DND-41 (cell line): Measurements from ENCODE around the gene HPCA.
"Not testable (repeated sequence)": the region's sequence is repeated elsewhere in the genome, so short reads cannot be mapped to it uniquely, and the experiment has no call there.

ENCODE experiments used
- ATAC-seq: fragments of 200-7000 bp; cut with Tn5 transposase; 3 replicates; pipeline ENCODE4 v1.9.1; 2021; ENCODE audit warnings: low read depth; ENCODE audit not compliant: insufficient read depth
- DNase-seq: peaks from one replicate; pipeline ENCODE4 v3.0.0-alpha.2; 2020
- H2AFZ ChIP-seq: 2 replicates; pipeline ENCODE4 v1.6.0; 2012; ENCODE audit warnings: low read depth, low read length
- H3K27ac ChIP-seq: 2 replicates; pipeline ENCODE4 v1.5.1; 2012; ENCODE audit warnings: low read length, inconsistent platforms
- H3K27me3 ChIP-seq: fragments of 200-600 bp; sonication (generic); 2 replicates; pipeline ENCODE4 v1.6.0; 2012; ENCODE audit warnings: low read length, mild to moderate bottlenecking, inconsistent platforms; ENCODE audit not compliant: insufficient read depth, poor library complexity
- H3K36me3 ChIP-seq: 2 replicates; pipeline ENCODE4 v1.5.1; 2012; ENCODE audit warnings: low read length, inconsistent platforms; ENCODE audit not compliant: insufficient read depth
- H3K4me1 ChIP-seq: 2 replicates; pipeline ENCODE4 v1.5.1; 2012; ENCODE audit warnings: mild to moderate bottlenecking, low read length; ENCODE audit not compliant: insufficient read depth
- H3K4me2 ChIP-seq: 2 replicates; pipeline ENCODE4 v1.6.0; 2012; ENCODE audit warnings: mild to moderate bottlenecking, moderate library complexity, low read length, inconsistent platforms; ENCODE audit not compliant: insufficient read depth
- H3K4me3 ChIP-seq, 2 experiments: fragments of 200-600 bp in 1 of 2; shearing (Covaris generic) in 1 of 2; 2 replicates each; pipeline ENCODE4 v1.5.1; 2012 to 2016; ENCODE audit warnings: inconsistent platforms in 2 of 2, low read length in 2 of 2, mild to moderate bottlenecking in 2 of 2, low read depth in 1 of 2, moderate library complexity in 1 of 2
- H3K79me2 ChIP-seq: 2 replicates; pipeline ENCODE4 v1.6.0; 2012; ENCODE audit warnings: low read length, inconsistent platforms; ENCODE audit not compliant: insufficient read depth
- H3K9ac ChIP-seq: 2 replicates; pipeline ENCODE4 v1.6.0; 2012; ENCODE audit warnings: low read depth, mild to moderate bottlenecking, inconsistent platforms, low read length, moderate library complexity
- H3K9me3 ChIP-seq: 2 replicates; pipeline ENCODE4 v1.5.1; 2012; ENCODE audit warnings: low read length, moderate library complexity, mild to moderate bottlenecking, inconsistent platforms; ENCODE audit not compliant: insufficient read depth, severe bottlenecking
- H4K20me1 ChIP-seq: 2 replicates; pipeline ENCODE4 v1.6.0; 2012; ENCODE audit warnings: low read length; ENCODE audit not compliant: insufficient read depth
- EZH2 ChIP-seq: IDR thresholded peaks from 3 replicates; pipeline ENCODE4 v1.6.1; 2012; ENCODE audit warnings: borderline replicate concordance, low read depth, mild to moderate bottlenecking, moderate library complexity, low read length, inconsistent platforms; ENCODE audit not compliant: severe bottlenecking
- TF ChIP-seq, protein P1 (sequence below): IDR thresholded peaks from 2 replicates; pipeline ENCODE4 v1.5.1; 2012; ENCODE audit warnings: borderline replicate concordance, low read length, moderate library complexity, mild to moderate bottlenecking; ENCODE audit not compliant: poor library complexity, severe bottlenecking; ENCODE audit errors: extremely low read depth

The HPCA gene

DNA sequence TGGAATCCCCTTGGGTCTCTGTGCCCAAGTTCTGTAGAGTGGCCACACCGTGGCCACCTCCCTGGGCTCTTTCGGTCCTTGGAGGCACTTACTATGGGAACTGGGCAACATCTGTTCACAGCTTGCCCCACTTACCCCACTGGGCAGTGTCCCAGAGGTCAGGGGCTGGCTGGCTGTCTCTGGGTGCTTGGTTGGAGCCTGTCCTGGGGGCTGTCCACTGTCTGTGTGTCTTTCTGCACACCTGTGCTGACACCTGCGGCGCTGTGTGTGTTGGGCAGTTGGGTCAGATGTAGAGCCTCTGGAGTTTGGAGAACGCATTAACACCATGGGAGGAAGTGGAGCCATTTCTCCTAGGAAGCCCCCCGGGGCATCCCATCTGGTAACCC is 16.2 kb downstream of the HPCA start:
- no peaks in the 10 kb centered on the region for H3K36me3 ChIP-seq

DNA sequence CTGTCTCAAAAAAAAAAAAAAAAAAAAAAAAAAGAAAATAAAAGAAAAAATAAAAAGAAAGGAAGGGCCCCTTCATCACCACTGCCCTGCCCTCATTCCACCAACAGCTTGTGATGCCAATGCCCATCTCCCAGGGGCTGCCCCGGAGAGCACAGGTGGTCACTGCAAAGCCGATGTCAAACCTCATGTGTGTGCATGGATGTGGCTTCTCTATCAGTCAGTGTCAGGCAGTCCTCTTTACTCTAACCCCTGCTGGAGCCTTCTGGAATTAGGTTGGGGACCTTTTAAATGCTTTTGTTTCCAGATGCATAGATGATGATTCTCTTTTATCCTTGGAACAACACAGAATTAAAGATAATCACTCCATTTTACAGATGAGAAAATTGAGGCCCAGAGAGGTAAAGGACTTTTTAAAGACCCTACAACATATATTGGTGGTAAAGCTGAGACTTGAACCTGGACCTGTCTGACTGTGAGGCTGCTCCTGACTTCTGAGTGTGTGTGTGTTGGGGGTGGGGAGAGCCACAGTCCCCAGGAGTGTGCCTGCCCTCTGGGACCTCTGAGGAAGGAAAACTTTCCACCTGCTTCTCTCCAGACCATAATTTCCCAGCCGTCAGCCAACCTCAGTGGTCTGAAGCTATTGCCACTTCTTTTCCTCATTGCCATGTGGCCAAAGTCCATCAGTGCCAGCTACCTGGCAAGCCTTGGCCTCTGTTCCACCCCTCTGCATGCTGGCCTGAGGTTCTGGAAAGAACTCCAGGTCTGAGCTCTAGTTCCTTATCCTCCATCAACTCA is 17.9 kb downstream of the HPCA start:
- DNase-seq (no peak), ATAC-seq (no peak)
- no peaks in the 10 kb centered on the region for H3K4me1 ChIP-seq
- no peak overlapping the region for H3K4me2 ChIP-seq
- no peaks in the 10 kb centered on the region for H4K20me1 ChIP-seq
- no peak overlapping the region for H3K4me3 ChIP-seq
- H3K27ac ChIP-seq: no peak overlapping the region
- no peak overlapping the region for H3K9ac ChIP-seq
- no peaks in the 10 kb centered on the region for H3K9me3 ChIP-seq
- no peak overlapping the region for H2AFZ ChIP-seq
- TF ChIP-seq EZH2: no peak
- H3K27me3 ChIP-seq: no peaks in the 10 kb centered on the region
- H3K36me3 ChIP-seq: no peaks in the 10 kb centered on the region
- H3K79me2 ChIP-seq: no peaks in the 10 kb centered on the region

More for the DNA sequence above, 16.2 kb downstream of the HPCA start:
- Histone ChIP-seq H3K27ac (no peak overlapping the region), H3K27me3 (no peaks in the 10 kb centered on the region), H3K9me3 (no peaks in the 10 kb centered on the region), H3K4me1 (no peaks in the 10 kb centered on the region), H3K4me2 (no peak overlapping the region), H4K20me1 (no peaks in the 10 kb centered on the region), H3K4me3 (no peak overlapping the region), H3K9ac (no peak overlapping the region), H2AFZ (no peak overlapping the region), H3K79me2 (no peaks in the 10 kb centered on the region)
- TF ChIP-seq, protein P1, sequence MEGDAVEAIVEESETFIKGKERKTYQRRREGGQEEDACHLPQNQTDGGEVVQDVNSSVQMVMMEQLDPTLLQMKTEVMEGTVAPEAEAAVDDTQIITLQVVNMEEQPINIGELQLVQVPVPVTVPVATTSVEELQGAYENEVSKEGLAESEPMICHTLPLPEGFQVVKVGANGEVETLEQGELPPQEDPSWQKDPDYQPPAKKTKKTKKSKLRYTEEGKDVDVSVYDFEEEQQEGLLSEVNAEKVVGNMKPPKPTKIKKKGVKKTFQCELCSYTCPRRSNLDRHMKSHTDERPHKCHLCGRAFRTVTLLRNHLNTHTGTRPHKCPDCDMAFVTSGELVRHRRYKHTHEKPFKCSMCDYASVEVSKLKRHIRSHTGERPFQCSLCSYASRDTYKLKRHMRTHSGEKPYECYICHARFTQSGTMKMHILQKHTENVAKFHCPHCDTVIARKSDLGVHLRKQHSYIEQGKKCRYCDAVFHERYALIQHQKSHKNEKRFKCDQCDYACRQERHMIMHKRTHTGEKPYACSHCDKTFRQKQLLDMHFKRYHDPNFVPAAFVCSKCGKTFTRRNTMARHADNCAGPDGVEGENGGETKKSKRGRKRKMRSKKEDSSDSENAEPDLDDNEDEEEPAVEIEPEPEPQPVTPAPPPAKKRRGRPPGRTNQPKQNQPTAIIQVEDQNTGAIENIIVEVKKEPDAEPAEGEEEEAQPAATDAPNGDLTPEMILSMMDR: no peak
- TF ChIP-seq EZH2: no peak
- ATAC-seq: no peak
- no peak for DNase-seq

DNA sequence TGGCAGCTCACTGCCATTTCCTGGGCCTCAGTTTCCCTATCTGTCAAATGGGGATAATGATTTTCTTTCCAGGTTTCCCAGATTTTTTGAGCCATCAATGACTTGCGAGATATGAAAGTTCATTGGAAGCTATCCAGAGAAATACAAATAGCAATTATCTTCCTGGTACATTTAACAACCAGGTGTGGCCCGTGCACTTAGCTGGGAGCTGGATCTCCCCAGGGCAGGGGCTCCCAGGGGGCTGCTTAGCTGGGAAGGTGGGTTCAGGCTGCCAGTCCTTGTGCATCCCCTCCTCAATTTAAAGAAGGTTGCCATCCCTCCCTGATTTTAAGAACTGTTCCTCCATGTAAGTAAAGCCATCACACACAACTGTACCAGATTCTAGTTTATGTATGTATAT is 18.5 kb downstream of the HPCA start:
- DNase-seq (no peak), ATAC-seq (no peak)
- Histone ChIP-seq H3K27me3 (no peaks in the 10 kb centered on the region), H3K4me2 (no peak overlapping the region), H3K27ac (no peak overlapping the region), H3K79me2 (no peaks in the 10 kb centered on the region), H3K4me3 (no peak overlapping the region), H3K9ac (no peak overlapping the region), H4K20me1 (no peaks in the 10 kb centered on the region), H3K4me1 (no peaks in the 10 kb centered on the region), H3K9me3 (no peaks in the 10 kb centered on the region), H3K36me3 (no peaks in the 10 kb centered on the region), H2AFZ (no peak overlapping the region)
- TF ChIP-seq, protein P1: no peak
- TF ChIP-seq EZH2: no peak

DNA sequence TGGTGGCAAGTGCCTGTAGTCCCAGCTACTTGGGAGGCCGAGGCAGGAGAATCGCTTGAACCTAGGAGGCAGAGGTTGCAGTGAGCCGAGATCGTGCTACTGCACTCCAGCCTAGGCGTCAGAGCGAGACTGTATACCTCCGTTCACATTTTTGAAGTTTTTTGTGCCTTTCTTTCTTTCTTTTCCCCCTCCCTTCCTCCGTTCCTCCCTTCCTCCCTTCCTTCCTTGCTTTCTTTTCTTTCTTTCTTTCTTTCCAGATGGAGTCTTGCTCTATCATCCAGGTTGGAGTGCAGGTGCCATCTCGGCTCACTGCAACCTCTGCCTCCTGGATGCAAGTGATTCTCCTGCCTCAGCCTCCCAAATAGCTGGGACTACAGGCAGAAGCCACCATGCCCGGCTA is 19.3 kb downstream of the HPCA start:
- not testable (repeated sequence) for H2AFZ ChIP-seq

More for the DNA sequence above, 19.3 kb downstream of the HPCA start:
- not testable (repeated sequence) for H3K4me2 ChIP-seq, H3K79me2 ChIP-seq, H3K27ac ChIP-seq, H3K4me3 ChIP-seq, H3K4me1 ChIP-seq, H4K20me1 ChIP-seq, H3K36me3 ChIP-seq, H3K9me3 ChIP-seq, DNase-seq, ATAC-seq, H3K9ac ChIP-seq, H3K27me3 ChIP-seq
